HG02571 (cell line): ENCODE results near the gene RANBP17.

Source experiments
- ATAC-seq: cut with Tn5 transposase; IDR thresholded peaks from one replicate; pipeline ENCODE4 v1.9.1; 2021; ENCODE audit warnings: mild to moderate bottlenecking, moderate library complexity; ENCODE audit not compliant: unreplicated experiment

Gene RANBP17

DNA sequence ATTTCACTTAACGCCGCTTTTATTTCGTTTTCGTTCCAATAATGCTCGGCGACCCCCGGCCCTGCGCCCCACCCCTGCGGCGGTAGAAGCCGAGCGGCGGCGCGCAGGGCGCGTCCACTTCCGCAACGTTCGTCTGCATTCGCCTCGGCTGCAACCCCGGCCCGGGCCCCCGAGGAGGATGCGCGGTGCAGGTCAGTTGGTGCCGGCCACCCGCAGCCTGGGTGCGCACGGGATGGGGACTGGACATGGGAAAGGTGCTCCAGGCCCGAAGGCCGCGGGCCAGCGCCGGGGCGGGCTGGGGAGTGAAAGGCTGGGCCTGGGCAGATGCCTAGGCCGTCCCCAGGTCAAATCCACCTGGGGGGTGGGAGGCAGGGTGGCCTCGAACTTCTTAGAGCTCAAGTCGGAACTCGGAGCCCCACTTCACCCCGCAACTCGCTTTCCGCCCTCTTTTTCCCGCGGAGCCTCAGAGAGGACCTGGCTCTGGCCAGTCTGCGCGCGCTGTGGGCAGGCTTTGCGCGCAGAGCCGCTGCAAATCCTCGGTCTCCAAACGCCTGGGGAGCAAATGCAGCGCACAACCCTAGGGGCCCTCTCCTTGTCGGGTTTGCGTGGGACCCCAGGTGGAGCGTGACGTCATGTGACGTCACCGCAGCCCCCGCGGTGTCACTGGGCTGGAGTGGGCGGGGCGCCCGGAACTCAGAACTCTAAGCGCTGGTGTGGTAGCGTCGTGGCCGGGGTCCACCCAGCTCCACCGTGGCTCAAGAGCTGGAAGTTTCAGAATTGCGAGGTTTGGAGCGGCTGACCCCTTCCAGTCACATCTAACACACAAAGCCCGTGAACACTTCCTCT is 450.5 kb downstream of the RANBP17 start:
- no peak for ATAC-seq

GRCh38 chr5:171313481-171314206 is 451.8 kb downstream of the RANBP17 start:
- ATAC-seq, result no peak

DNA sequence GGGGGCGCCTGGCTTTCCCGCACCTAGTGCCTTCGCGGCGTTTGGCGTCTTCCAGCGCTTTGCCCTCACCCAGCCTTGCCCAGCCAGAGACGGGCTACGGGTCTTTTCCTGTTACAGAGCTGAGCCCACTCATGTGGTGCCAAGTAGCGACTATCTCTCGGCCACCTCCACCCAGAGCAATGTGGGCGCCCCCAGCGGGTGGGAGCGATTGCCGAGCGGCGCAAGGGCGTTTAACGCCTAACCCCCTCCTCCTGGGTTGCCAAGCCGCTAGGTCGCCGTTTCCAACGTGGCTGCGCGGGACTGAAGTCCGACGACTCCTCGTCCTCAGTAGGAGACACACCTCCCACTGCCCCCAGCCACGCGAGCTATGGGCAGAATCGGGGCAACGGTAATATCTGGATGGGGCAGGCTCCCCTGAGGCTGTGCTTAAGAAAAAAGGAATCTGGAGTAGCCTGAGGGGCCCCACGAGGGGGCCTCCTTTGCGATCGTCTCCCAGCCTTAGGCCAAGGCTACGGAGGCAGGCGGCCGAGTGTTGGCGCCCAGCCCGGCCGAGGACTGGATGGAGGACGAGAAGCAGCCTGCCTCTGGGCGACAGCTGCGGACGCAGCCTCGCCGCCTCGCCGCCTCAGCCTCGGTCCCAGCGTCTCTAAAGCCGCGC is 453.0 kb downstream of the RANBP17 start:
- no peak for ATAC-seq

GRCh38 chr5:171315386-171315891 is 453.6 kb downstream of the RANBP17 start:
- no peak for ATAC-seq

DNA sequence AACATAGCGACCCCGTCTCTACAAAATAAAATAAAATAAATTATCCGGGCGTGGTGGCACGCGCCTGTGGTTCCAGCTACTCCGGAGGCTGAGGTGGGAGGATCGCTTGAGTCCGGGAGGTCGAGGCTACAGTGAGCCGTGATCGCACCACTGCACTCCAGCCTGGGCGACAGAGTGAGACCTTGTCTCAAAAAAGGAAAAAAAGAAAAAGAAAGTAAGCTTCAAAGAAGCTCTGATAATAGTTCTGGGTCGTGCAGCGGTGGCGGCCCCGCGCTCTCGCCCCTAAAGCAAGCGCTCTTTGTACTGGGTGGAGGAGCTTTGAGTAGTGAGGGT is 454.1 kb downstream of the RANBP17 start:
- no peak for ATAC-seq

DNA sequence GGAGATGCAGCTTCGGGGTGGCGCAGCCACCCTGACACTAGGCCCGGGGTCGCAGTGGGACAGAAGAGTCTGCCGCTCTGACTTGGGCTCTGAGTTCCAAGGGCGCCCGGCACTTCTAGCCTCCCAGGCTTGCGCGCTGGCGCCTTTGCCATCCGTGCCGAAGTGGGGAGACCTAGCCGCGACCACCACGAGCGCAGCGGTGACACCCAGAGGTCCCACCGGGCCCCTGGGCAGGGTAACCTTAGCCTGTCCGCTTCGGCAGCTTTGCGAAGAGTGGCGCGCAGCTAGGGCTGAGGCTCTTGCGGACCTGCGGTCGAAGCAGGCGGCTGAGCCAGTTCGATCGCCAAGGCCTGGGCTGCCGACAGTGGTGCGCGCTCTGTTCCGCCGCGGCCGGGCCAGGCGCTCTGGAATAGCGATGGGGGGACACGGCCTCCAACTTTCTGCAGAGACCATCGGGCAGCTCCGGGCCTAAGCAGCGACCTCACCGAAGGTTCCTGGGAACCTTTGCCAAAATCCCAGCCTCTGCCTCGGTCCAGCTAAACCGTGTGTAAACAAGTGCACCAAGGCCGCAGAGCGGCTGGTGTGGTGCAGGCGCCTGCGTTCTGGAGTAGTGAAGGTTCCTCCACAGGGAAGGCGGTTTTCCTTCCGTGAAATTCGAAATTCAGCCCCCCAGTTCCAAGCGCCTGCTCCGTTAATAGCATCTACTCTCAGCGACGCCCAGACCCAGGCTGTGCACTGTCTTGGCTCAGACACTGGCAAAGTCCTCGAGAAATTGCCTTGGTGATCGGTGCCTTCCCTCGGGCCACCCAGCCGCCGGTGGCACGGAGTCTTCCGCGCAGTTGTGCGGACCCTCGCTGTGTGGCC is 454.7 kb downstream of the RANBP17 start:
- ATAC-seq, result no peak

DNA sequence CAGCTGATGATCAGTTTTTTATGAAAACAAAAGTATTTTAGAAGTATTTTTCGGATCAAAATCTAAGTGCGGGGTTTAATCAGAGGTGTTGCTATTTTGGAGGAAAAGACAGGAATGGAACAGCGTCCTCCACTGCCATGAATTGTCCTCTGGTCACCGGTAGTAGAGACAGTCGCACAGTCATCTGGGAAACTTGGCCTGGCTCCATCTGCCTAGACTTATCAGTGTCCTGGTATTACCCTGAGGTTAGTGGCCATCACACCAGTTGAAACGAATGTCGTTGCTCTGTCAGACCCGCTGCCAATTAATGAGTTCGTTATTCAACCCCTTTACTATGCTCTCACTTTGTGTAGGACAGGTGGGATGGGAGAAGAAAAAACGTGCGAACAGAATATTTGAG is 455.4 kb downstream of the RANBP17 start:
- no peak for ATAC-seq

DNA sequence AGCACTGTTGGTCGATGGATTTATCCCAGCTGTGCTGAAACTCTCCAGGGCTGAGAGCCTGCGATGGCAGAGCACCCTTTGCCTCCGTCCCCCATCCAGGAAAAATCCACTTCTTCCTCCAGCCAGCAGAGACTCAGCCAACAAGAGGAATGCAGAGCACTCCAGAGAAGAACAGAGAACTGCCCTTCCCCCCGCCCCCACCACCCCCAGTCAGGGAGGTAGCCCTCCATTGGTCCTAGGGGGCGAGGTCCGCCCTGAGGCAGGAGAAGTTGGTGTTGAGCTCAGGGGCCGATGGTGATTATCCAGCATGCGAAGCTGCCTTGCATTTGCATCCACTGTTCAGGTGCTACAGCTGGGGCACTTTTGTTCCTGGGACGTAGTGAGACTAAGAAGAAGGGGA is 456.2 kb downstream of the RANBP17 start:
- no peak for ATAC-seq

- no peak for ATAC-seq
Measured at GRCh38 chr5:171321447-171321846, 459.6 kb downstream of the RANBP17 start.

GRCh38 chr5:171322527-171322926 is 460.7 kb downstream of the RANBP17 start:
- no peak for ATAC-seq

- no peak for ATAC-seq
Measured at GRCh38 chr5:171323007-171323406, 461.2 kb downstream of the RANBP17 start.

DNA sequence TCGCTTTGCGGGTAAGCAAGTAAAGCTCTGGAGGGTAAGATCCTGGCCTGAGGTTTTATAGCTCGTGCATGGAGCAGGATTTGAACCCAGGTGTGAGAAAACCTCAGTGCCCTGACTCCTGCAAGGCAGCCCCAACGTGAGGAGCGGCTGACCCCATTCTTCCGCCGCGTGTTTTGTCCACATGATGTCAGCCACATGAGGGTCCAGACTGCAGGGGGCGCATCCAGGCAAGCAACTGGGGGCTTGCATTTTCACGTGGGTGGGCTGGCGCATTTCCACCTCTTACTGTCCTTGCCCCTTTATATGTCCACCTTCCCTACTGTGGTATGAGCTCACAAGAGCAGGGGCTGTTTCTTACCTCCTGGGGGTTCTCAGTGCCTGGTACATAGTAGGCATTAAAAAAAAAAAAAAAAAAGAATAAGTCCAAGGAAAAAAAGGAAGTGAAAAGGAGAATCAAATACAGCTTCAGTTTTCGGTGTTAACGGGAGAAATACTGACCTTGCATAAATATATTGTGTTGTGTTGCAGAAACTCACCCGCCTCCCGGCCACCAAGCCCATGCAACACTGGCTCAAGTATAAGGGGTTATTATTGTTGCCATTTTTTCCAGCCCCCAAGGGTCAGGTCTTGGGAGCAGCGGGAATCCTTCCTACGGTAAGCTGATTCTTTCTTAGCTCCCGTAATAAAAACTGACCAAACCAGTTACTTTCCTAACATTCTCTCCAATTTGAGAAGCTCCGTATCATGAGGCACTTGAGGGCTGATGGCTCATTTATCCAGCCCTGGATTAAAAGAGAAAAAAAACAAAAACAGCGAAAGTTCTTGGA is 462.2 kb downstream of the RANBP17 start:
- ATAC-seq, result no peak

DNA sequence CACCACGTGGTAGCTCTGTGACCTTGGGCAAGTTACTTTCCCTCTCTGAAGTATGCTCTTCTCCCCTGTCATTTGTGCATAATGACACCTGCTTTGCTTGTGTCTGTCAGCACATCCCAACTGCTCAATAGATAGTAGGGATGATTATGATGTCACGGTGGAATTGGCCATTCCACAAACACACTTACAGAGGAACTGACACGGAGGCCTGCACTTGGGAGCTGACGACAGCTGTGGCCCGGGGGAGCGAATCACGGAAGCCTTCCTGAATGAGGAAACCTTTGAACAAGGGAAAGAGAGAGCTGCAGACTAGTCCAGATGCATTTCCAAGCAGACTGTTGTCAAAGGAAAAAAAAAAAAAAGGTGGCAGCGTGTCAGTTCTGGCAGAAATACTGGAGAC is 468.2 kb downstream of the RANBP17 start:
- no peak for ATAC-seq

DNA sequence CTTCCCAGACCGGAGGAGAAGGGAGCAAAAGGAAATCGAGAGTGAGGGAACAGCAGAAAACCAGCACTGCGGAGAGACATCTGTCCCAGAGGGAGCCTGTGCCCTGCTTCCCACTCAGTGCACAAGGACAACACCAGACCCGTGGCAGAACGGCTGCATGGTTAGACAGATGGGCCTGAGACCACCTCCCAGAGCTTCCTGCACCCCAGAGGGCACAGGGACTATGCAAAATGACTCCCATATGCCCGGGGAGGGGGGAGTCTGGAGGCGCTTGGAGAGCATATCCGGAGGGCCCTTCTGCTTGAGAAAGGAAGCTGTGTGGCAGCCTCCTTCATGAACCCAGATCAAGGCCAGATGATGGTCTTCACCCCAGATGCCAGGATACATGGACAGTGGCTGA is 473.8 kb downstream of the RANBP17 start:
- no peak for ATAC-seq

GRCh38 chr5:171336521-171337209 is 474.8 kb downstream of the RANBP17 start:
- no peak for ATAC-seq

- no peak for ATAC-seq
Measured at GRCh38 chr5:171337210-171337569, 475.4 kb downstream of the RANBP17 start.

DNA sequence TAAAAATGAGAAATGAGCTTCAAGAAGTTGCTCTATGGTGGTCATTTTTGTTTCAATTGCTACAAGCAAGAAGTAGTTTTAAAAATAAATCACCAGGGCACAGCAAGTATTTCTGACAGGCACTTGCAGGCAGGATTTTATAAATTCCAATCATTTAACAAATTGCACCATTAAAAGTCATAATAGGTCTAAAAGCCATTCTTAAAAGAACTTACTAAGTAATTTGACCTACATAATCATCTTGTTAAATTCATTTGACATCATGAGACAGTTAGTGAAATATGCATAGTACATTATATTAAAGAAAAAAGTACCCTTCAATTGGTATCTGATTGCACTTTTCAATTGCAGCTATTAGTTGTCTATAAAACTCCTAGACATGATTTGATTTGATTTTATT is 478.2 kb downstream of the RANBP17 start:
- no peak for ATAC-seq

DNA sequence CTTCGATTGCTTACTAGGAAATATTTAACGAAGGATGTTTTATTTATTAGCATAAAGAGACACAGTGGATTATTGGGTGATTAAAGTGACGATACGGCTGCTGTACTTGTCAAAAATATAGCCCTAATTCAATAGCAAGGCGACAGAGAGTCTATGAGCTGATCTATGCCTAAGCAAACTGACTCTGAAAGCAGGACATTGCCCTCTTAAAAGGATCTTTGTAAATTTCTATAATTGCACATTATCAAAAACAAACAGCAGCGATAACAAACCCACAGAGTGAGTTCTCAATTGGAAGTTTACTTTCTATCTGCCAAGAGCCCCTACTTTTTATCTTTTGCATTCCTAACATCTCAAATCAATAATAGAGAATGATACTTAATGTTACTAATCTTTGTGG is 478.7 kb downstream of the RANBP17 start:
- no peak for ATAC-seq

GRCh38 chr5:171342362-171343111 is 480.7 kb downstream of the RANBP17 start:
- ATAC-seq, result peak; percentile 58
